ENCODE results near the gene WNT3A. TPM values are rescaled to one million over a fixed set of nuclear protein-coding genes. Genes with fewer than 3 reads are reported as not detected.

Gene WNT3A
- total and polyA plus RNA-seq, 9 of the 15 experiments (the other 6 are each of a cell fraction or from before 2014, with no cell fraction given) = not detected

DNA sequence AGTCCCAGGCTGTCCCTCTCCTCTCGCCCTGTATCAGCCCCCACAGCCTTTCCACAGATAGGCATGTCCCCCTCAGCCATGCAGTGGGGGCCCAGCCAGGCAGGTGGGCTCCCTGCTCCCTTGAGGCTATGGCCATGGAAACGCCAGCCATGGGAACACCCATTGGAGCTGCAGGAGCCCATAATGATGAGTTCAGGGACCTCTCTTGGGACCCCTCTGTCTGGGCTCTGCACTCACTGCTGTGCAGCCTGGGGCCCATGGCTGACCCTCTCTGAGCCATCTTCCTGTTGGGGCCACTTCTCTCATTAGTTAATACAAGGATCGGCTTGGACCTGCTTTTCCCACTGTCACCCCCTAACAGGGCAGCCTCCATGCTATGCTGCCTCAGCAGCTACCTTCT, 33.2 kb downstream of the WNT3A start:
- 2% methylated on average over 3 of the region's 3 CpGs for WGBS (ENCODE audit: insufficient coverage, low coverage, missing lambda C conversion rate)
- no TSS peak for BruUV-seq (replicated peaks)
- H3K27ac ChIP-seq (ENCODE audit: extremely low read depth, low read depth, low read length) = no peak overlapping the region
- peaks cover 32 to 77% of the 10 kb centered on the region in 2 experiments; a peak in 4 of 5 replicates for H3K27me3 ChIP-seq (ENCODE audit: control insufficient read depth in 2 of 2, insufficient read depth in 2 of 2, low read length in 2 of 2)
- H3K9me3 ChIP-seq (replicated peaks; ENCODE audit: control insufficient read depth, insufficient read depth, low read depth, low read length) = no peaks in the 10 kb centered on the region
- no peaks in the 10 kb centered on the region for H3K79me2 ChIP-seq (ENCODE audit: control insufficient read depth, insufficient read depth, low read length)
- no peak for FAIRE-seq
- peaks cover 0 to 18% of the 10 kb centered on the region in 2 experiments; a peak in 2 of 5 replicates for H3K4me1 ChIP-seq (replicated peaks in 1 of 2; ENCODE audit: control insufficient read depth in 2 of 2, insufficient read depth in 2 of 2, low read length in 2 of 2)
- TF ChIP-seq HDAC3 (IDR thresholded peaks at IDR 0.05; ENCODE audit: borderline replicate concordance, partially characterized antibody) = no peak
- TF ChIP-seq ZFP36 (IDR thresholded peaks at IDR 0.05; ENCODE audit: low read depth, low read length, partially characterized antibody) = peak; percentile 53
- TF ChIP-seq, protein P1, sequence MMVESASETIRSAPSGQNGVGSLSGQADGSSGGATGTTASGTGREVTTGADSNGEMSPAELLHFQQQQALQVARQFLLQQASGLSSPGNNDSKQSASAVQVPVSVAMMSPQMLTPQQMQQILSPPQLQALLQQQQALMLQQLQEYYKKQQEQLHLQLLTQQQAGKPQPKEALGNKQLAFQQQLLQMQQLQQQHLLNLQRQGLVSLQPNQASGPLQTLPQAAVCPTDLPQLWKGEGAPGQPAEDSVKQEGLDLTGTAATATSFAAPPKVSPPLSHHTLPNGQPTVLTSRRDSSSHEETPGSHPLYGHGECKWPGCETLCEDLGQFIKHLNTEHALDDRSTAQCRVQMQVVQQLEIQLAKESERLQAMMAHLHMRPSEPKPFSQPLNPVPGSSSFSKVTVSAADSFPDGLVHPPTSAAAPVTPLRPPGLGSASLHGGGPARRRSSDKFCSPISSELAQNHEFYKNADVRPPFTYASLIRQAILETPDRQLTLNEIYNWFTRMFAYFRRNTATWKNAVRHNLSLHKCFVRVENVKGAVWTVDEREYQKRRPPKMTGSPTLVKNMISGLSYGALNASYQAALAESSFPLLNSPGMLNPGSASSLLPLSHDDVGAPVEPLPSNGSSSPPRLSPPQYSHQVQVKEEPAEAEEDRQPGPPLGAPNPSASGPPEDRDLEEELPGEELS (CRISPR knock-in tag; IDR thresholded peaks at IDR 0.05; ENCODE audit: borderline replicate concordance) = no peak
- peaks cover 10% of the 10 kb centered on the region for H4K20me1 ChIP-seq (replicated peaks; ENCODE audit: control insufficient read depth, insufficient read depth, low read length)
- ATAC-seq = no peak
- peaks cover 4% of the 10 kb centered on the region for H3K9me1 ChIP-seq (ENCODE audit: control insufficient read depth, insufficient read depth, low read length)
- no peak for DNase-seq (ENCODE audit: extremely low read depth in 1 of 4, low spot score in 3 of 4)
- H3K4me3 ChIP-seq = no peak overlapping the region
- ChIA-PET POLR2A (interaction anchor here (1.5 kb wide), 1 partner anchor 9 kb away, joined by 5 read pairs; no protein-coding TSS in a partner anchor), CTCF (ENCODE audit: low intra/inter-chr PET ratio) (no interaction called here)
- no peaks in the 10 kb centered on the region for H3K36me3 ChIP-seq (ENCODE audit: control insufficient read depth, insufficient read depth, low read length)
- intact Hi-C loops (cut with micrococcal nuclease) = no loop called here
- in situ Hi-C loops (cut with MboI) = no loop called here
- H3K4me2 ChIP-seq (ENCODE audit: insufficient read depth, low read length) = no peak overlapping the region
- H3K9ac ChIP-seq (ENCODE audit: insufficient read depth in 1 of 2, low read depth in 2 of 2, low read length in 2 of 2) = no peak overlapping the region
- H2AFZ ChIP-seq (ENCODE audit: low read depth, low read length) = no peak overlapping the region
